ENCODE data around the gene FAM219A. TPM values are rescaled to one million over a fixed set of nuclear protein-coding genes. Genes with fewer than 3 reads are reported as not detected.

Gene FAM219A
- total RNA-seq, 1 experiment from 2014 or later: 22.7 TPM

- H3K36me3 ChIP-seq (replicated peaks; ENCODE audit: control insufficient read depth, insufficient read depth, low read length): no peaks in the 10 kb centered on the region
- no peaks in the 10 kb centered on the region; the same call in 1 of the 2 replicates for H3K27me3 ChIP-seq (ENCODE audit: control insufficient read depth, insufficient read depth, low read length)
- DNase-seq: no peak
- H3K4me3 ChIP-seq (ENCODE audit: insufficient read depth, low read depth, low read length): no peak overlapping the region
These were observed 6.2 kb upstream of the FAM219A start for GRCh38 chr9:34464571-34464970.

GRCh38 chr9:34463901-34464232 is 5.5 kb upstream of the FAM219A start:
- Histone ChIP-seq H3K36me3 (replicated peaks; ENCODE audit: control insufficient read depth, insufficient read depth, low read length) (no peaks in the 10 kb centered on the region), H3K27me3 (ENCODE audit: control insufficient read depth, insufficient read depth, low read length) (peaks cover under 1% of the 10 kb centered on the region; the same call in 1 of the 2 replicates), H3K4me3 (ENCODE audit: insufficient read depth, low read depth, low read length) (no peak overlapping the region)
- no peak for DNase-seq

DNA sequence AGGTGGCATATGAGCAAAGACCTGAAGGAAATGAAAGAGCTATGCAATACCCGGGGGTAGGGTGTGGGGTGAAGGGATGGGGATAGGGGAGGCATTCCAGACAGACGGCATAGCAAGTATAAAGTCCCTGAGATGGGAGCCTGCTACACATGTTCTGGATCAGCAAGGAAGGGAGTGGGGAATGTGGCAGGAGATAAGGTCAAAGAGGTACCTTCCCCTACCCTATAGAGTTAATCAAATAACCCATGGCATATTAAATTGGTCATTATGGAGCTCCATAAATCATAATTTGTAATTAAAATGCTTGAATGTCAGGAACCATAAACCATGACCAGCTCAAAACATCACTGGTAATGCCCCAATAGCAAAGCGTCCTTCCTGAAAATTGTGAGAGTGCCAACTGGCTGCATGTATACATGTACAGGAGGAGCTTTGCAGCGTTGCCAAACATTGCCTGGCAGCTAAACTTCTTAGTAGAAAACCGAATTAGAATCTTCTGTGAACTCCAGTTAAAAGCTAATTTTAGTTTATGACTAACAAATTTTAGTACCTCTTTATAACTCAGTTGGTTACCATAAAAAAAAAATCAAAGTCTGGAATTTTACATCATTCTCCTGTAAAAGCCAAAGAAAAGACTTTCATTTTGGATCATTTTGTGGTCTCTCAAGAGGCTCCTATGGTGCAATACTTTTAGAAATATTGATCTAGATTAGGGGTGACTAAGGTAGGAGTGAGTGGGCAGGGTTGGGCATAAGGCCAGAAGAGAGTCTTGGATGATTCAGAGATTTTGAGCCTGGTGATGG is 4.9 kb upstream of the FAM219A start:
- Histone ChIP-seq H3K4me3 (ENCODE audit: insufficient read depth, low read depth, low read length) (no peak overlapping the region), H3K27me3 (ENCODE audit: control insufficient read depth, insufficient read depth, low read length) (peaks cover 2% of the 10 kb centered on the region; the same call in 1 of the 2 replicates), H3K36me3 (replicated peaks; ENCODE audit: control insufficient read depth, insufficient read depth, low read length) (no peaks in the 10 kb centered on the region)
- DNase-seq: no peak

DNA sequence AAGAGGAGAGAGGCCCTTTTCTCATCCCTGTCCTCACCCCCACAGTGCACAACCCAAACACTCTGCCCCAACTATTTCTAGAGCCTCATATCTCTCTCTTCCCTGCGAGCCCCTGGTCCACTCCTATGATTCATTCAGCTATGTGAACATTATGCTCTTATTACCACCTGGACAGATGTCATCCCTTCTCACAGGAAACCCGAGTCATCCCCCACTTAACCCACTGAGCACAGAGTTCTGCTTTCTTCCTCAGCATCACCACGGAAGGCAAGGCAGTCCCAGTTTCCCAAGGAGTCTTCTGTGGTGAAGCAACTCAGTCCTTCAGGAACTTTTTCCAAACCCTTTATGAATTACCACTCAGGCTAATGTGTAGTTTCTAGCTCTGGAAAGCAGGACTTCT is 1.6 kb upstream of the FAM219A start:
- Histone ChIP-seq H3K27me3 (ENCODE audit: control insufficient read depth, insufficient read depth, low read length) (peaks cover 4% of the 10 kb centered on the region), H3K4me3 (ENCODE audit: insufficient read depth, low read depth, low read length) (no peak overlapping the region), H3K36me3 (replicated peaks; ENCODE audit: control insufficient read depth, insufficient read depth, low read length) (no peaks in the 10 kb centered on the region)
- no peak for DNase-seq

DNA sequence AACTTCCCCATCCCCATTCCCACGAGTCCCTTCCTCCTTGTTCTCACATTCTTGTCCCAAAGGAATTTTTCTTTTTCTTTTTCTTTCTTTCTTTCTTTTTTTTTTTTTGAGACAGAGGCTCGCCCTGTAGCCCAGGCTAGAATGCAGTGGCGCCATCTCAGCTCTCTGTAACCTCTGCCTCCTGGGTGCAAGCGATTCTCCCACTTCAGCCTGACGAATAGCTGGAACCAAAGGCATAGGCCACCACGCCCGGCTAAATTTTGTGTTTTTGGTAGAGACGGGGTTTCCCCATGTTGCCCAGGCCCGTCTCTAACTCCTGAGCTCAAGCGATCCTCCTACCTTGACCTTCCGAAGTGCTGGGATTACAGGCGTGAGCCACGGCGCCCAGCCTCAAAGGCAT is 986 bp upstream of the FAM219A start:
- no peaks in the 10 kb centered on the region for H3K36me3 ChIP-seq (replicated peaks; ENCODE audit: control insufficient read depth, insufficient read depth, low read length)
- no peak for DNase-seq
- peaks cover 4% of the 10 kb centered on the region for H3K27me3 ChIP-seq (ENCODE audit: control insufficient read depth, insufficient read depth, low read length)
- no peak overlapping the region for H3K4me3 ChIP-seq (ENCODE audit: insufficient read depth, low read depth, low read length)

- peaks cover 4% of the 10 kb centered on the region for H3K27me3 ChIP-seq (ENCODE audit: control insufficient read depth, insufficient read depth, low read length)
- no peaks in the 10 kb centered on the region for H3K36me3 ChIP-seq (replicated peaks; ENCODE audit: control insufficient read depth, insufficient read depth, low read length)
- DNase-seq: no peak
- peak overlapping the region; percentile 47 for H3K4me3 ChIP-seq (ENCODE audit: insufficient read depth, low read depth, low read length)
These were observed 580 bp upstream of the FAM219A start for GRCh38 chr9:34458959-34459340.

DNA sequence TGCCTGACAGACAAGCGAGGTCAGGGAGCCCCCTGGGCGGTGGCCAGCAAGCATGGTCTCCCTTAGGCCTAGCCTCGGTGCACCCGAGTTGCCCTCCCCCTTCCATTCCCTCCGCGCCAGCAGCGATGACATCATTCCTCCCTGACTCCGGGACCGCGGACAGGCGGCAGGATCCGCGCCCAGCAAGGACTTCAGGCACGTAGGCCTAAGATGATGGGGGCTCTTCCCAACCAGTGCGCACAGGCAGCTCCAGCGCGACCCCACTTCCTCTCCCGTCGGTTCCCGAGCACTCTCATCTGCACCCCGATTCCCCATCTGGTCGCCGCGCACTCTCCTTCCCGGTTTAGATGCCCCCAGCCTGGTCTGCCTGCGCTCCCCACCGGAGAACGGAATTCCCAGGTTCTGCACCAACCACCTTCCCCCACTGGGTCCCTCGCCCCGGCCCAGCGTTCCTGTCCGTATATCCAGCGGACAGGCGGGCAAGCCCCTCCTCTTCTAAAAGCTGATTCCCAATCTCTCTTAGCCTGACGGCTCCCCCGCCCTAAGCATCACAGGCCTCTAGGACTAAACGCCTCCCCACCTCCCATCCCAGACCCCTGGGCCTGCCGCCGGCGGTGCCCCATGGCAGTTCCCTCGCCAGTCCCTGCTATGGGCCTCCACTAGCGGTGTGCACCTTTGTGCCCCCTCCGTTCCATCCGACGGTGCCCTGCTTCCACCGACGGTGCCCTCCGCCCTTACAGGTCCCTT is 931 bp downstream of the FAM219A start:
- peaks cover 4% of the 10 kb centered on the region for H3K27me3 ChIP-seq (ENCODE audit: control insufficient read depth, insufficient read depth, low read length)
- DNase-seq: peak; percentile 84
- peak overlapping the region; percentile 81 for H3K4me3 ChIP-seq (ENCODE audit: insufficient read depth, low read depth, low read length)
- H3K36me3 ChIP-seq (replicated peaks; ENCODE audit: control insufficient read depth, insufficient read depth, low read length): no peaks in the 10 kb centered on the region

GRCh38 chr9:34456746-34457145 is 1.6 kb downstream of the FAM219A start:
- Histone ChIP-seq H3K27me3 (ENCODE audit: control insufficient read depth, insufficient read depth, low read length) (peaks cover 4% of the 10 kb centered on the region), H3K4me3 (ENCODE audit: insufficient read depth, low read depth, low read length) (peak overlapping the region; percentile 81), H3K36me3 (replicated peaks; ENCODE audit: control insufficient read depth, insufficient read depth, low read length) (no peaks in the 10 kb centered on the region)
- no peak for DNase-seq

DNA sequence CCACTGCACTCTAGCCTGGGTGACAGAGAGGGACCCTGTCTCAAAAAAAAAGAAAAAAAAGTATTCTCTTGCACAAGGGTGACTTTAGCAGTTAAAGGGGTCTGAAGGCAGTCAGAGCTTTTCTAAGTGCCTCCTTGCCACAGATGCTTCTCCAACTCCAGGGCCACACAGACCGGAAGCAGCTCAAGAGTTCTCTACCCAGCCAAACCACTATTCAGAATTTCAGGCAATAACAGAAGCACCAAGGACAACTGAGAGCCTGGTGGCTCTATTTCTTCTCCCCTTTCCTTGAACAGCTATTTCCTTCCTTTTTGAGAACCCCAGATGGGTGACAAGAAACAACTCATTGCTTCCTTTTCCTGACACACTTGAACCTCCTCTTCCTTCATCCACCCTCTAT is 2.2 kb downstream of the FAM219A start:
- Histone ChIP-seq H3K36me3 (replicated peaks; ENCODE audit: control insufficient read depth, insufficient read depth, low read length) (no peaks in the 10 kb centered on the region), H3K27me3 (ENCODE audit: control insufficient read depth, insufficient read depth, low read length) (peaks cover 4% of the 10 kb centered on the region), H3K4me3 (ENCODE audit: insufficient read depth, low read depth, low read length) (no peak overlapping the region)
- DNase-seq: no peak

DNA sequence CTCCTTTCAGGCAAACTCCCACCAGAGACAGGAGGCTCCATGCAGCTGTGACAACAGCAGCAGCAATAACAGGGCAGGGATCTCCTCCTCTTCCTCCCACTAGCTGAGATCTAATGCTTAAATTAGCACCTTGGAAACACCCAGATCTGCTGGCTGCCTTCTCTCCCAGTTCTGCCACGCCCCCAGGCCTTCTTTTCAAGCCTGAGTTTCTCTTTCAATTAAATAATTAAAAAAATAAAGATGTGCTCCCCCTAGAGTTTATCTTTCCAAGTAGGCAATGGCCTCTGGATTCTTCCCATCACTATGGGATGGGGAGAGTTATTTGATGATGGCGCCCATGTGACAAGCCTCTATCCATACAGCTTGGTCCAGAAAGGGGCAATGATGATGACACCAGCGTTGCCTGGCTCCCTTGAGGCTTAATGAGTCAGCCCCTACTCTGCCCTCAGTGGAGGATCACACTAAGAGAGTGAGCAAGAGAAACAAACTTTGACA is 3.8 kb downstream of the FAM219A start:
- Histone ChIP-seq H3K36me3 (replicated peaks; ENCODE audit: control insufficient read depth, insufficient read depth, low read length) (no peaks in the 10 kb centered on the region), H3K27me3 (ENCODE audit: control insufficient read depth, insufficient read depth, low read length) (peaks cover 4% of the 10 kb centered on the region), H3K4me3 (ENCODE audit: insufficient read depth, low read depth, low read length) (no peak overlapping the region)
- DNase-seq: peak; percentile 47

GRCh38 chr9:34452568-34452967 is 5.8 kb downstream of the FAM219A start:
- no peak overlapping the region for H3K4me3 ChIP-seq (ENCODE audit: insufficient read depth, low read depth, low read length)
- H3K27me3 ChIP-seq (ENCODE audit: control insufficient read depth, insufficient read depth, low read length): peaks cover 2% of the 10 kb centered on the region; the same call in 1 of the 2 replicates
- DNase-seq: no peak
- no peaks in the 10 kb centered on the region for H3K36me3 ChIP-seq (replicated peaks; ENCODE audit: control insufficient read depth, insufficient read depth, low read length)

- H3K4me3 ChIP-seq (ENCODE audit: insufficient read depth, low read depth, low read length): no peak overlapping the region
- H3K27me3 ChIP-seq (ENCODE audit: control insufficient read depth, insufficient read depth, low read length): no peaks in the 10 kb centered on the region
- no peak for DNase-seq
- no peaks in the 10 kb centered on the region for H3K36me3 ChIP-seq (replicated peaks; ENCODE audit: control insufficient read depth, insufficient read depth, low read length)
These were observed 6.8 kb downstream of the FAM219A start for GRCh38 chr9:34451545-34451944.

GRCh38 chr9:34451135-34451534 is 7.2 kb downstream of the FAM219A start:
- no peak for DNase-seq
- H3K4me3 ChIP-seq (ENCODE audit: insufficient read depth, low read depth, low read length): no peak overlapping the region
- H3K36me3 ChIP-seq (replicated peaks; ENCODE audit: control insufficient read depth, insufficient read depth, low read length): no peaks in the 10 kb centered on the region
- no peaks in the 10 kb centered on the region for H3K27me3 ChIP-seq (ENCODE audit: control insufficient read depth, insufficient read depth, low read length)

- H3K4me3 ChIP-seq (ENCODE audit: insufficient read depth, low read depth, low read length): no peak overlapping the region
- DNase-seq: no peak
- H3K27me3 ChIP-seq (ENCODE audit: control insufficient read depth, insufficient read depth, low read length): no peaks in the 10 kb centered on the region
- no peaks in the 10 kb centered on the region for H3K36me3 ChIP-seq (replicated peaks; ENCODE audit: control insufficient read depth, insufficient read depth, low read length)
These were observed 7.7 kb downstream of the FAM219A start for GRCh38 chr9:34450644-34451043.

DNA sequence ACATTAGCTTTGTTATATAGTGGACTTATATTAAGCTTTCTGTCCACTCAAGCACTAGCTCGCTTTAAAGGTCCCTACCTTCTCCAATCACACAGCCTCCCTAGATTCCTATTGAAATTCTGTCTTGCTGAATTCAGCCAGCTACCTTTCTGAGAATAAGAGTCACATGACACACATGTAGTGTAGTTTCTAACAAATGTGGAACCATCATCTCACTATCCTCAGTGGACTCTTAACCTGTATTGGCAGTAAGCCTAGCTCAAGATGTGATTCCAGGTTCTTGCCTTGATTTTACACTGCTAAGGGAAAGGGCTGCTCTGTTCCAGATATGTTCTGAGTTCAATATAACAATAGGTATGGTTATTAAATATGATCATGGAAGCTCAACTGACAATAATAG is 11.4 kb downstream of the FAM219A start:
- DNase-seq: no peak
- Histone ChIP-seq H3K4me3 (ENCODE audit: insufficient read depth, low read depth, low read length) (no peak overlapping the region), H3K27me3 (ENCODE audit: control insufficient read depth, insufficient read depth, low read length) (no peaks in the 10 kb centered on the region), H3K36me3 (replicated peaks; ENCODE audit: control insufficient read depth, insufficient read depth, low read length) (no peaks in the 10 kb centered on the region)
